K562 (cell line): Measurements from ENCODE around the gene RPL38. TPM values are rescaled to one million over a fixed set of nuclear protein-coding genes. Genes with fewer than 3 reads are reported as not detected.

Source experiments
- ATF2 ChIP-seq: sonication (generic); formaldehyde crosslinking; IDR thresholded peaks from 2 replicates; pipeline ENCODE4 v1.8.1; 2022; ENCODE audit warnings: missing genetic modification reagents
- CCNT2 ChIP-seq: IDR thresholded peaks from 2 replicates; pipeline ENCODE4 v1.6.1; 2011; ENCODE audit warnings: borderline replicate concordance, low read depth, mild to moderate bottlenecking, moderate library complexity, mixed read lengths, low read length; ENCODE audit not compliant: insufficient read length; ENCODE audit errors: extremely low read depth
- CHCHD3 ChIP-seq: fragments of 250-450 bp; sonication (Bioruptor Pico); IDR thresholded peaks from 2 replicates; pipeline ENCODE4 v2.1.2; 2022; ENCODE audit warnings: mild to moderate bottlenecking
- CHD2 ChIP-seq: IDR thresholded peaks from 2 replicates; pipeline ENCODE4 v1.6.1; 2011; ENCODE audit warnings: low read depth, low read length
- LCOR ChIP-seq: sonication (generic); formaldehyde crosslinking; IDR thresholded peaks from 2 replicates; pipeline ENCODE4 v1.8.0; 2022; ENCODE audit warnings: mild to moderate bottlenecking, missing genetic modification reagents
- MAFG ChIP-seq: fragments of 450-650 bp; conservative IDR thresholded peaks from 2 replicates; pipeline ENCODE4 v1.6.1; 2016; ENCODE audit warnings: missing genetic modification characterization, missing compliant biosample characterization
- POLR2AphosphoS2 ChIP-seq: IDR thresholded peaks from 2 replicates; pipeline ENCODE4 v1.6.1; 2012; ENCODE audit warnings: low read length, improper control_type of control experiment
- POLR3A ChIP-seq: IDR thresholded peaks from 2 replicates; pipeline ENCODE4 v1.6.1; 2011; ENCODE audit warnings: borderline replicate concordance, mild to moderate bottlenecking, moderate library complexity; ENCODE audit not compliant: insufficient read length, insufficient read depth; ENCODE audit errors: extremely low read depth
- RAD21 ChIP-seq, 2 experiments: fragments of 250-450 bp in 1 of 2; fragments of 450-650 bp in 1 of 2; sonication (Bioruptor Pico) in 1 of 2; formaldehyde crosslinking in 1 of 2; IDR thresholded peaks in 1 of 2; conservative IDR thresholded peaks in 1 of 2; 2 replicates each; pipeline versions ENCODE4 v1.4.0 to v1.8.0; 2020 to 2022; ENCODE audit warnings: mild to moderate bottlenecking in 2 of 2, moderate library complexity in 1 of 2
- ZC3H4 ChIP-seq: sonication (generic); formaldehyde crosslinking; IDR thresholded peaks from 2 replicates; pipeline ENCODE4 v1.9.0; 2021; ENCODE audit warnings: missing genetic modification reagents, borderline replicate concordance
- ZNF347 ChIP-seq: fragments of 450-650 bp; formaldehyde crosslinking; IDR thresholded peaks from 2 replicates; pipeline ENCODE4 v1.4.0; 2020; ENCODE audit warnings: low read depth, mild to moderate bottlenecking, moderate library complexity
- ZNF780A ChIP-seq: fragments of 250-450 bp; sonication (Bioruptor Pico); IDR thresholded peaks from 2 replicates; pipeline ENCODE4 v1.5.0; 2021; ENCODE audit warnings: mild to moderate bottlenecking
- polyA plus RNA-seq, 8 experiments: library from polyadenylated mRNA; depleted of rRNA in 4 of 8; stranded (reverse) in 5 of 8; unstranded in 3 of 8; fragments of >200 nt; fragmentation: Nextera tagmentation in 2 of 8; fragmentation: Illumina TruSeq in 1 of 8; extraction: Ambion mirVana in 2 of 8; extraction: Trizol in 1 of 8; gene quantifications; 2 replicates each; pipeline versions ENCODE4 v1.2.1 to v1.2.3, GENCODE V29; 2011 to 2014; ENCODE audit warnings: inconsistent platforms in 1 of 8, missing spikeins in 1 of 8
- total RNA-seq, 7 experiments: library from RNA; depleted of rRNA in 6 of 7; stranded (reverse); fragments of >200 nt in 6 of 7; fragmentation: Illumina TruSeq in 2 of 7; extraction: Trizol in 2 of 7; gene quantifications; 2 replicates each; pipeline versions ENCODE4 v1.2.1 to v1.2.3, GENCODE V29; 2011 to 2021; ENCODE audit warnings: low replicate concordance in 1 of 7
- TF ChIP-seq, protein P1 (sequence below): IDR thresholded peaks from 2 replicates; pipeline ENCODE4 v1.6.1; 2014; ENCODE audit warnings: antibody characterized with exemption
- TF ChIP-seq, protein P2 (sequence below), 2 experiments: fragments of 450-650 bp; IDR thresholded peaks; 2 replicates each; pipeline ENCODE4 v1.6.1; 2016; ENCODE audit warnings: mild to moderate bottlenecking in 2 of 2, borderline replicate concordance in 1 of 2, low read depth in 1 of 2, moderate library complexity in 1 of 2

RPL38 gene
- total and polyA plus RNA-seq, 9 of the 15 experiments (the other 6 are each of a cell fraction or from before 2014, with no cell fraction given): 1,224 to 3,864 (median 1,939) TPM

DNA sequence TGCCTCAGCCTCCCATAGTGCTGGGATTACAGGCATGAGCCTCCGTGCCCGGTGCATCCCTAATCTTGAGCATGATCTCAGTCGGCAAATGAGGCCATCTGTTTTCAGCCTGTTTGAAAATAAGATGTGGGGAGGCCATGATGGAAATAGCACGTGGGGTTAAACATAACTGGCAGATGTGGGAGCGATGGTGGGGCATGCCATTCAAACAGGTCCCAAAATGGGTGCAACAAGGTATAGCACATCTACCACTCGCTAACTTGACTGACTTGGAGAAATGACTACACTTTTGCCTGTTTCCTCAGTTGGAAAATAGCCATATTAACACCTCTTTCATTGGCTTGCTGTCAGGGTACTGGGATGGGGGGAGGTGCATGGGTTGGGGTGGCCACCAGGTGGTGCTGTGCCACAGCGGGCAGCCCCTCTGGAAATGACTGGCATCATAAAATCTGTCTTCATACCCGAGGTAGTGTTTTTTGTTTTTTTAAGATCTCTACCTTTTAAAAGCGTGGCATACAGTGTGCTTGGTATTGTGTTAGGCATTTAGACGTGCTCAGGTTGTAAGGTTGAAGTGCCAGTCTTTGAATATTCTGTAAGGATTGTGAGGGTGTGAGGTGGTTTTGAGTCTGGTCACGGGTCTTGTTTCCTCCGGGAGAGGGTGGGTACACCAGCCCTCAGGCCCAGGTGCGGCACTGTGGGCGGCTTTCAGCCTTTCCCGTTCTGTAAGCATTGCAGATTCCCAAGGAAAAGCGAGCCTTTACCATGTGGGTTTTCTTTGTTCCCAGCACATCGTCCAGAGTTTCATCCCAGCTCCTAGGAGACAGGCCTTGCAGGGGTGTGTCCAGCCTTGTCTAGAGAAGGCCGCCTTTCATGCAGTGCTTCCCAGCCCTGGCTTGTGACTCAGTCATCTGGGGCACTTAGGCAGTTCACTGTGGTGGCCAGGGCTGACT lies 7.0 kb downstream of the RPL38 start (continued):
- TF ChIP-seq ZC3H4 (CRISPR knock-in tag) (no peak), ZNF347 (CRISPR knock-in tag) (no peak), POLR3A (no peak), ZNF780A (CRISPR knock-in tag) (no peak), CCNT2 (no peak), CHCHD3 (CRISPR knock-in tag) (no peak), MAFG (peak; percentile 9; the same call in 1 of the 2 replicates), RAD21 (CRISPR knock-in tag; conservative IDR thresholded peaks at IDR 0.05 in 1 of 2, IDR thresholded peaks at IDR 0.05 in 1 of 2) (peak; percentile 78 to 86), LCOR (CRISPR knock-in tag) (no peak), ATF2 (CRISPR knock-in tag) (no peak), CHD2 (no peak), POLR2AphosphoS2 (peak; percentile 98)
- TF ChIP-seq, protein P1, sequence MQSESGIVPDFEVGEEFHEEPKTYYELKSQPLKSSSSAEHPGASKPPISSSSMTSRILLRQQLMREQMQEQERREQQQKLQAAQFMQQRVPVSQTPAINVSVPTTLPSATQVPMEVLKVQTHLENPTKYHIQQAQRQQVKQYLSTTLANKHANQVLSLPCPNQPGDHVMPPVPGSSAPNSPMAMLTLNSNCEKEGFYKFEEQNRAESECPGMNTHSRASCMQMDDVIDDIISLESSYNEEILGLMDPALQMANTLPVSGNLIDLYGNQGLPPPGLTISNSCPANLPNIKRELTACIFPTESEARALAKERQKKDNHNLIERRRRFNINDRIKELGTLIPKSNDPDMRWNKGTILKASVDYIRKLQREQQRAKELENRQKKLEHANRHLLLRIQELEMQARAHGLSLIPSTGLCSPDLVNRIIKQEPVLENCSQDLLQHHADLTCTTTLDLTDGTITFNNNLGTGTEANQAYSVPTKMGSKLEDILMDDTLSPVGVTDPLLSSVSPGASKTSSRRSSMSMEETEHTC: no peak
- TF ChIP-seq, protein P2, sequence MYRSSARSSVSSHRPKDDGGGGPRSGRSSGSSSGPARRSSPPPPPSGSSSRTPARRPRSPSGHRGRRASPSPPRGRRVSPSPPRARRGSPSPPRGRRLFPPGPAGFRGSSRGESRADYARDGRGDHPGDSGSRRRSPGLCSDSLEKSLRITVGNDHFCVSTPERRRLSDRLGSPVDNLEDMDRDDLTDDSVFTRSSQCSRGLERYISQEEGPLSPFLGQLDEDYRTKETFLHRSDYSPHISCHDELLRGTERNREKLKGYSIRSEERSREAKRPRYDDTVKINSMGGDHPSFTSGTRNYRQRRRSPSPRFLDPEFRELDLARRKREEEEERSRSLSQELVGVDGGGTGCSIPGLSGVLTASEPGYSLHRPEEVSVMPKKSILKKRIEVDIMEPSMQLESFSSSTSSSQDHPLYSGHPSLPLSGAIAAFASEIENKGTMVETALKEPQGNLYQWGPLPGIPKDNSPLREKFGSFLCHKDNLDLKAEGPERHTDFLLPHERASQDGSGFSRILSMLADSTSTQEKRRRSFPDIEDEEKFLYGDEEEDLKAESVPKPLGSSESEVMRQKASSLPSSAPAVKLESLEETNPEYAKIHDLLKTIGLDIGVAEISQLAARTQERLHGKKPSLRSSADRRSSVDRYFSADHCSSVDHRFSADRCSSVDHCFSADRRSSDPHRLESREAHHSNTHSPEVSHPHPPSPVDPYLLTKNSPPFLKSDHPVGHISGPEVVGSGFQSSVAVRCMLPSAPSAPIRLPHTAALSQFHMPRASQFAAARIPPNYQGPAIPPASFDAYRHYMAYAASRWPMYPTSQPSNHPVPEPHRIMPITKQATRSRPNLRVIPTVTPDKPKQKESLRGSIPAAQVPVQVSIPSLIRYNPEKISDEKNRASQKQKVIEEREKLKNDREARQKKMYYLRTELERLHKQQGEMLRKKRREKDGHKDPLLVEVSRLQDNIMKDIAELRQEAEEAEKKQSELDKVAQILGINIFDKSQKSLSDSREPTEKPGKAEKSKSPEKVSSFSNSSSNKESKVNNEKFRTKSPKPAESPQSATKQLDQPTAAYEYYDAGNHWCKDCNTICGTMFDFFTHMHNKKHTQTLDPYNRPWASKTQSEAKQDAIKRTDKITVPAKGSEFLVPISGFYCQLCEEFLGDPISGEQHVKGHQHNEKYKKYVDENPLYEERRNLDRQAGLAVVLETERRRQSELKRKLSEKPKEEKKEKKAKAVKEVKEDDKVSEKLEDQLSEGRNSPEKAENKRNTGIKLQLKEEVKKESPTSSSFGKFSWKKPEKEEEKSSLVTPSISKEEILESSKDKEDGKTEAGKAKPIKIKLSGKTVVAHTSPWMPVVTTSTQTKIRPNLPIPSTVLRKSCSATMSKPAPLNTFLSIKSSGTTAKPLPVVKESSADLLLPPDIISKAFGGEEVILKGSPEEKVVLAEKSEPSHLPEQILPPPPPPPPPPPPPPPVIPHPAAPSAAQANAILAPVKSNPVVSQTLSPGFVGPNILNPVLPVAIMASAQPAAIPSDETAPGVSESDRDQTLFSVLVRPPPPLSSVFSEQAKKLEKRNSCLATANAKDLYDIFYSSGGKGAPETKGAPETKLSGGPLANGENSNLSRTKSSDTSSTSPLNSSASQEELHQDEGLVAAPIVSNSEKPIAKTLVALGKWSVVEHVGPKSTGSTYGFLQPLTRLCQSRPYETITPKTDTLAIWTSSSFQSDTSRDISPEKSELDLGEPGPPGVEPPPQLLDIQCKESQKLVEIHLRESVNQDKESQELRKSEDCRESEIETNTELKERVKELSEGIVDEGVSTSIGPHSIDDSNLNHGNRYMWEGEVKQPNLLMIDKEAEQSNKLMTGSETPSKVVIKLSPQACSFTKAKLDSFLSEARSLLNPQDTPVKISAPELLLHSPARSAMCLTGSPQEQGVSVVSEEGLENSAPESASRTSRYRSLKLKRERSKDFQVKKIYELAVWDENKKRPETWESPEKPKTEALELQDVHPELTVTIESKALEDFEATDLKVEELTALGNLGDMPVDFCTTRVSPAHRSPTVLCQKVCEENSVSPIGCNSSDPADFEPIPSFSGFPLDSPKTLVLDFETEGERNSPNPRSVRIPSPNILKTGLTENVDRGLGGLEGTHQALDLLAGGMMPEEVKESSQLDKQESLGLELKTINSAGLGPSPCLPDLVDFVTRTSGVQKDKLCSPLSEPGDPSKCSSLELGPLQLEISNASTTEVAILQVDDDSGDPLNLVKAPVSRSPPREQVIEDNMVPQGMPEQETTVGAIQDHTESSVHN (IDR thresholded peaks at IDR 0.05; ENCODE audit: borderline replicate concordance in 1 of 2, low read depth in 1 of 2): no peak
